Peyer's patch (tissue), 4 donors: ENCODE measurements around the gene PLAAT4. TPM values are rescaled to one million over a fixed set of nuclear protein-coding genes. Genes with fewer than 3 reads are reported as not detected.

Experiments
- DNase-seq, 3 donors: peaks; one replicate each; pipeline ENCODE4 v3.0.0-alpha.2; 2017 to 2019
- H3K27ac ChIP-seq, 4 donors: fragments of 200-600 bp; sonication (generic); one replicate each; pipeline ENCODE4 v1.5.1; 2016 to 2019
- H3K27me3 ChIP-seq, 2 donors: fragments of 200-600 bp; sonication (generic); one replicate each; pipeline ENCODE4 v1.5.1; 2019
- H3K36me3 ChIP-seq, 3 donors: fragments of 200-600 bp; sonication (generic); one replicate each; pipeline ENCODE4 v1.5.1; 2016 to 2019
- H3K4me1 ChIP-seq, 4 donors: fragments of 200-600 bp; sonication (generic); one replicate each; pipeline ENCODE4 v1.5.1; 2016 to 2019
- H3K4me3 ChIP-seq, 4 donors: fragments of 200-600 bp; sonication (generic); 1 replicate in 3 of 4; 2 replicates in 1 of 4; pipeline ENCODE4 v1.5.1; 2016 to 2019; ENCODE audit warnings: mild to moderate bottlenecking in 1 of 4
- H3K9me3 ChIP-seq, 4 donors: fragments of 200-600 bp; sonication (generic); one replicate each; pipeline ENCODE4 v1.5.1; 2016 to 2019; ENCODE audit warnings: mild to moderate bottlenecking in 1 of 4
- CTCF ChIP-seq, 6 experiments: fragments of 450-650 bp in 4 of 6; fragments of 200-600 bp in 2 of 6; sonication (generic) in 1 of 6; IDR thresholded peaks; one replicate each; pipeline ENCODE4 v1.5.1; 2017 to 2019; ENCODE audit warnings: antibody characterized with exemption in 6 of 6, mild to moderate bottlenecking in 3 of 6, moderate library complexity in 1 of 6
- POLR2A ChIP-seq, 2 donors: fragments of 450-650 bp; IDR thresholded peaks; one replicate each; pipeline ENCODE4 v1.5.1; 2017; ENCODE audit warnings: antibody characterized with exemption in 2 of 2, mild to moderate bottlenecking in 2 of 2, moderate library complexity in 2 of 2
- total RNA-seq, 4 donors: library from RNA; depleted of rRNA; stranded (reverse); fragments of >200 nt; gene quantifications; one replicate each; pipeline ENCODE4 v1.1.0, GENCODE V29; 2016

Gene PLAAT4
- total RNA-seq, 4 donors from 2014 or later, result 54.5 to 179 (median 93.4) TPM

- Histone ChIP-seq H3K27ac (peak overlapping the region in 1 of 4 donors; percentile 63), H3K36me3 (no peaks in the 10 kb centered on the region), H3K9me3 (no peaks in the 10 kb centered on the region), H3K4me1 (peaks cover 0 to 17% (median 0%) of the 10 kb centered on the region in 4 donors), H3K4me3 (peak overlapping the region in 2 of 4 donors; percentile 46 to 58), H3K27me3 (no peaks in the 10 kb centered on the region)
- no peak for TF ChIP-seq POLR2A (IDR thresholded peaks at IDR 0.05)
- no peak for TF ChIP-seq CTCF (IDR thresholded peaks at IDR 0.05)
- no peak for DNase-seq
These were observed 44.8 kb upstream of the PLAAT4 start for GRCh38 chr11:63491636-63492372.

GRCh38 chr11:63492441-63492840 lies 44.2 kb upstream of the PLAAT4 start:
- TF ChIP-seq POLR2A (IDR thresholded peaks at IDR 0.05), result no peak
- no peak for TF ChIP-seq CTCF (IDR thresholded peaks at IDR 0.05)
- Histone ChIP-seq H3K4me1 (peaks cover 0 to 17% (median 0%) of the 10 kb centered on the region in 4 donors), H3K27ac (no peak overlapping the region), H3K27me3 (no peaks in the 10 kb centered on the region), H3K4me3 (no peak overlapping the region), H3K36me3 (no peaks in the 10 kb centered on the region), H3K9me3 (no peaks in the 10 kb centered on the region)
- no peak for DNase-seq

GRCh38 chr11:63493127-63493526 lies 43.5 kb upstream of the PLAAT4 start:
- Histone ChIP-seq H3K36me3 (no peaks in the 10 kb centered on the region), H3K4me3 (no peak overlapping the region), H3K27ac (no peak overlapping the region), H3K4me1 (peaks cover 0 to 17% (median 0%) of the 10 kb centered on the region in 4 donors), H3K27me3 (no peaks in the 10 kb centered on the region), H3K9me3 (no peaks in the 10 kb centered on the region)
- DNase-seq, result no peak
- TF ChIP-seq CTCF (IDR thresholded peaks at IDR 0.05), result no peak
- TF ChIP-seq POLR2A (IDR thresholded peaks at IDR 0.05), result no peak

- H3K9me3 ChIP-seq, result peaks cover 0 to 4% (median under 1%) of the 10 kb centered on the region in 4 donors
- peaks cover 0 to 17% (median 0%) of the 10 kb centered on the region in 4 donors for H3K4me1 ChIP-seq
- H3K36me3 ChIP-seq, result no peaks in the 10 kb centered on the region
- H3K27me3 ChIP-seq, result no peaks in the 10 kb centered on the region
- no peak overlapping the region for H3K27ac ChIP-seq
- H3K4me3 ChIP-seq, result no peak overlapping the region
- DNase-seq, result no peak
- TF ChIP-seq CTCF (IDR thresholded peaks at IDR 0.05) (no peak), POLR2A (IDR thresholded peaks at IDR 0.05) (no peak)
These were observed 41.6 kb upstream of the PLAAT4 start for GRCh38 chr11:63494975-63495374.

- Histone ChIP-seq H3K9me3 (peaks cover 0 to 11% (median 3%) of the 10 kb centered on the region in 4 donors), H3K27me3 (no peaks in the 10 kb centered on the region), H3K36me3 (no peaks in the 10 kb centered on the region), H3K4me3 (no peak overlapping the region), H3K27ac (no peak overlapping the region), H3K4me1 (no peaks in the 10 kb centered on the region)
- DNase-seq, result no peak
- TF ChIP-seq POLR2A (IDR thresholded peaks at IDR 0.05), result no peak
- TF ChIP-seq CTCF (IDR thresholded peaks at IDR 0.05), result no peak
These were observed 36.7 kb upstream of the PLAAT4 start for GRCh38 chr11:63499874-63500273.
